Measurements from ENCODE around the gene CLDN6.
A peak's percentile ranks its signal among the peaks of the same experiment; 100 is the strongest.

Gene CLDN6, protein sequence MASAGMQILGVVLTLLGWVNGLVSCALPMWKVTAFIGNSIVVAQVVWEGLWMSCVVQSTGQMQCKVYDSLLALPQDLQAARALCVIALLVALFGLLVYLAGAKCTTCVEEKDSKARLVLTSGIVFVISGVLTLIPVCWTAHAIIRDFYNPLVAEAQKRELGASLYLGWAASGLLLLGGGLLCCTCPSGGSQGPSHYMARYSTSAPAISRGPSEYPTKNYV

DNA sequence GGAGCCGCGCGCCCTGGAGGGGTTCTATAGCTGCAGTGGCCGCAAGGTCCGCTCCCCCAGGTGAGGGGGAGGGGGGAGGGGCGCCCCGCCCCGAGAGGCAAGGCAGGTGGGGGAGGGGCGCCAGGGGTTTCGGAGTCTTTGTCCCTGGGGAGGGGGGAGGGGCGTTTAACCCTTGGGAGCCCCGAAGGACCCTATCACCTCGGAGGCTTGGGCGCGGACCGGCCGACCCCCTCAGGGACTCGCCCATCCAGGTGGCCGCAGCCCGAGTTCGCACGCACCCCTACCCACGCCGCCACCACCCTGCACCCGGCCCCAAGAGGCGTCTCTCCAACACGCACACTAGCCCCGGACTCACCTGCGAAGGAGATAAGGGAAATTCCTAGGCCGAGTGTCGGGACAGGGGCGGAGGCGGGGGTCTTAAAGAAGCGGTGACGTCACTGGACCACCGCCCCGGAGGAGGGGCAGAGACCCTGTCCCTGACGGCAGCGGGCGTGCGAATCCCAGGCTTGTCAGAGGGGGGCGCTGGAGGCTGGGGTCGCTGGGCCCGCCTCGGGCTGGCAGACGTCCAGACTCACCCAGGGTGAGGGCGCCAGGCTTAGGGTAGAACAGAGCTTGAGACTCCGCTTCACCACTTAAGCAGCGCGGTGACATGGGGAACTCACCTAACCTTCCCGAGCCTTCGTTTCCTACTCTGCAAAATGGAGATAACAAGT is at the start of gene CLDN6:
Gene CLDN6, minus strand, starts transcription at position 390 of the 713 bp plus-strand sequence. CDS start 2,162 bp downstream, outside the sequence.
- H3K4me3 ChIP-seq (ENCODE audit: low read length), result no peak within 1 kb of the TSS
- H4K20me1 ChIP-seq (ENCODE audit: control insufficient read depth, insufficient read depth, low read depth, low read length), result no peaks in the 10 kb centered on the region
- TF ChIP-seq EZH2phosphoT487 (IDR thresholded peaks at IDR 0.05; ENCODE audit: borderline replicate concordance, low read length) (no peak), CTCF (IDR thresholded peaks at IDR 0.05; ENCODE audit: low read depth, low read length, poor library complexity, severe bottlenecking) (peak; percentile 58)
- H3K4me2 ChIP-seq (ENCODE audit: low read length), result no peak within 1 kb of the TSS
- H3K9me3 ChIP-seq (ENCODE audit: control insufficient read depth, insufficient read depth, low read length), result no peaks in the 10 kb centered on the region
- H3K4me1 ChIP-seq (ENCODE audit: control insufficient read depth, low read length), result peaks cover 29% of the 10 kb centered on the region
- no peaks in the 10 kb centered on the region for H3K27me3 ChIP-seq (ENCODE audit: control insufficient read depth, low read length)
- peaks cover 11% of the 10 kb centered on the region; the same call in 1 of the 2 replicates for H3F3A ChIP-seq (ENCODE audit: control insufficient read depth, insufficient read depth)
- no peaks in the 10 kb centered on the region for H3K36me3 ChIP-seq (ENCODE audit: control insufficient read depth, low read length)
- H3K27ac ChIP-seq (ENCODE audit: low read depth, low read length), result no peak within 1 kb of the TSS
- no peaks in the 10 kb centered on the region for H3K79me2 ChIP-seq (ENCODE audit: control insufficient read depth, low read length)
- H3K9me2 ChIP-seq (replicated peaks; ENCODE audit: control insufficient read depth, low read length), result no peaks in the 10 kb centered on the region

DNA sequence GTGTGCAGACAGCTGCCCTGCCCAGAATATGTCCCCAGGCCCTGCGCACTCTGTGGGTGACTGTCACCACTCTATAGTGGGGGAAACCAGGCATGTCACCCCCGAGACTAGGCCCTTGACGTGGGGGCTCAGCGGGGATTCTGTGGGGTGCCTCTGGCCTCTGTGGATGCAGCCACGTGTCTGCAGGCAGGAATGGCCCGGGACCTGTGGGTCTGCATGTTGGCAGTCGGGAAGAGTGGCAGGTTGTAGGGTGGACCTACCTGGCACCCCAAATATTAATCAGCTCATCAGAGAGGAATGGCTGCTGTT is 48.4 kb upstream of the CLDN6 start:
- Histone ChIP-seq H3K4me2 (ENCODE audit: low read length) (no peak overlapping the region), H3K4me1 (ENCODE audit: control insufficient read depth, low read length) (no peaks in the 10 kb centered on the region), H3K27me3 (ENCODE audit: control insufficient read depth, low read length) (no peaks in the 10 kb centered on the region), H3K79me2 (ENCODE audit: control insufficient read depth, low read length) (no peaks in the 10 kb centered on the region), H3K9me2 (replicated peaks; ENCODE audit: control insufficient read depth, low read length) (no peaks in the 10 kb centered on the region), H3K9me3 (ENCODE audit: control insufficient read depth, insufficient read depth, low read length) (no peaks in the 10 kb centered on the region), H3K27ac (ENCODE audit: low read depth, low read length) (no peak overlapping the region), H3K36me3 (ENCODE audit: control insufficient read depth, low read length) (no peaks in the 10 kb centered on the region), H4K20me1 (ENCODE audit: control insufficient read depth, insufficient read depth, low read depth, low read length) (no peaks in the 10 kb centered on the region), H3K4me3 (ENCODE audit: low read length) (no peak overlapping the region), H3F3A (ENCODE audit: control insufficient read depth, insufficient read depth) (no peaks in the 10 kb centered on the region)
- TF ChIP-seq EZH2phosphoT487 (IDR thresholded peaks at IDR 0.05; ENCODE audit: borderline replicate concordance, low read length) (no peak), CTCF (IDR thresholded peaks at IDR 0.05; ENCODE audit: low read depth, low read length, poor library complexity, severe bottlenecking) (no peak)

GRCh38 chr16:3065742-3066439 is 47.9 kb upstream of the CLDN6 start:
- no peaks in the 10 kb centered on the region for H4K20me1 ChIP-seq (ENCODE audit: control insufficient read depth, insufficient read depth, low read depth, low read length)
- no peaks in the 10 kb centered on the region for H3K27me3 ChIP-seq (ENCODE audit: control insufficient read depth, low read length)
- TF ChIP-seq EZH2phosphoT487 (IDR thresholded peaks at IDR 0.05; ENCODE audit: borderline replicate concordance, low read length) (no peak), CTCF (IDR thresholded peaks at IDR 0.05; ENCODE audit: low read depth, low read length, poor library complexity, severe bottlenecking) (no peak)
- no peak overlapping the region for H3K27ac ChIP-seq (ENCODE audit: low read depth, low read length)
- no peak overlapping the region for H3K4me2 ChIP-seq (ENCODE audit: low read length)
- no peaks in the 10 kb centered on the region for H3K9me3 ChIP-seq (ENCODE audit: control insufficient read depth, insufficient read depth, low read length)
- no peaks in the 10 kb centered on the region for H3K36me3 ChIP-seq (ENCODE audit: control insufficient read depth, low read length)
- H3K4me1 ChIP-seq (ENCODE audit: control insufficient read depth, low read length), result no peaks in the 10 kb centered on the region
- H3F3A ChIP-seq (ENCODE audit: control insufficient read depth, insufficient read depth), result no peaks in the 10 kb centered on the region
- H3K4me3 ChIP-seq (ENCODE audit: low read length), result no peak overlapping the region
- no peaks in the 10 kb centered on the region for H3K9me2 ChIP-seq (replicated peaks; ENCODE audit: control insufficient read depth, low read length)
- H3K79me2 ChIP-seq (ENCODE audit: control insufficient read depth, low read length), result no peaks in the 10 kb centered on the region
